Lower lobe of right lung (tissue), 2 donors: ENCODE measurements around the gene PTGES3L. TPM values are rescaled to one million over a fixed set of nuclear protein-coding genes. Genes with fewer than 3 reads are reported as not detected.
"Not testable (repeated sequence)": the region's sequence is repeated elsewhere in the genome, so short reads cannot be mapped to it uniquely, and the experiment has no call there.

Experiments used
- ATAC-seq, 2 donors: fragments of 200-7000 bp; cut with Tn5 transposase; one replicate each; pipeline ENCODE4 v1.9.1; 2020 to 2022; ENCODE audit warnings: mild to moderate bottlenecking in 2 of 2, moderate library complexity in 2 of 2
- DNase-seq: peaks from one replicate; pipeline ENCODE4 v3.0.0-alpha.2; 2020
- H3K27ac ChIP-seq: fragments of 200-600 bp; one replicate; pipeline ENCODE4 v1.8.0; 2022
- H3K27me3 ChIP-seq: fragments of 200-600 bp; one replicate; pipeline ENCODE4 v1.8.0; 2022; ENCODE audit warnings: low read depth
- H3K36me3 ChIP-seq: fragments of 200-600 bp; one replicate; pipeline ENCODE4 v1.8.0; 2022; ENCODE audit warnings: mild to moderate bottlenecking
- H3K4me1 ChIP-seq: fragments of 200-600 bp; one replicate; pipeline ENCODE4 v1.8.0; 2022
- H3K4me3 ChIP-seq: fragments of 200-600 bp; one replicate; pipeline ENCODE4 v1.8.0; 2022; ENCODE audit warnings: mild to moderate bottlenecking
- H3K9me3 ChIP-seq: fragments of 200-600 bp; one replicate; pipeline ENCODE4 v1.8.0; 2022
- CTCF ChIP-seq: fragments of 200-600 bp; IDR thresholded peaks from one replicate; pipeline ENCODE4 v1.8.0; 2022; ENCODE audit warnings: antibody characterized with exemption, mild to moderate bottlenecking
- intact Hi-C: fragments of 100-400 bp; cut with DNase I; formaldehyde crosslinking; loops from one replicate; pipeline ENCODE4 v1.11.0; 2022
- total RNA-seq: library from RNA; stranded (reverse); fragmentation: NEBNext Ultra II Directional; extraction: Animal tissue kit (Norgen Biotek cat#: 25700); gene quantifications from one replicate; pipeline ENCODE4 v1.2.1, GENCODE V29; 2021
- donor health status: DM: no; HTN: yes; CAD: no; lungs with severe emphysema.

The PTGES3L gene
- total RNA-seq, 1 donor from 2014 or later, result 0.27 TPM

- peak; percentile 11 for TF ChIP-seq CTCF
- intact Hi-C loops, result no loop called here
- H3K4me1 ChIP-seq, result peaks cover 40% of the 10 kb centered on the region
- H3K27ac ChIP-seq, result peak overlapping the region; percentile 91
- H3K27me3 ChIP-seq, result no peaks in the 10 kb centered on the region
- peaks cover 15% of the 10 kb centered on the region for H3K36me3 ChIP-seq
- no peaks in the 10 kb centered on the region for H3K9me3 ChIP-seq
- H3K4me3 ChIP-seq, result peak overlapping the region; percentile 95
- ATAC-seq (peak; percentile 85 to 87), DNase-seq (peak; percentile 69)
These were observed 1.0 kb upstream of the PTGES3L start for GRCh38 chr17:42980766-42981397.

- intact Hi-C loops, result no loop called here
These were observed 440 bp upstream of the PTGES3L start, which contains the start of gene RUNDC1 for GRCh38 chr17:42980274-42980765. TSS of gene RUNDC1 (plus strand) at chr17:42980565. CDS start at chr17:42980577, 12 bp downstream.

GRCh38 chr17:42975701-42976100 lies 4.2 kb downstream of the PTGES3L start:
- H3K36me3 ChIP-seq, H3K9me3 ChIP-seq, DNase-seq, H3K4me1 ChIP-seq, ATAC-seq, H3K27ac ChIP-seq, intact Hi-C loops, H3K4me3 ChIP-seq, H3K27me3 ChIP-seq: not testable (repeated sequence)

More at GRCh38 chr17:42980274-42980765, 440 bp upstream of the PTGES3L start, which contains the start of gene RUNDC1:
- ATAC-seq (peak; percentile 95 to 98), DNase-seq (peak; percentile 98)
- no peak for TF ChIP-seq CTCF
- Histone ChIP-seq H3K9me3 (no peaks in the 10 kb centered on the region), H3K36me3 (peaks cover 12% of the 10 kb centered on the region), H3K27ac (peak within 1 kb of the TSS; percentile 91), H3K4me3 (peak within 1 kb of the TSS; percentile 95), H3K27me3 (no peaks in the 10 kb centered on the region), H3K4me1 (peaks cover 35% of the 10 kb centered on the region)

- peaks cover 7% of the 10 kb centered on the region for H3K4me1 ChIP-seq
- intact Hi-C loops, result no loop called here
- no peak for ATAC-seq
- no peak for DNase-seq
- H3K36me3 ChIP-seq, result no peaks in the 10 kb centered on the region
- H3K9me3 ChIP-seq, result no peaks in the 10 kb centered on the region
- H3K27ac ChIP-seq, result no peak overlapping the region
- H3K4me3 ChIP-seq, result no peak overlapping the region
- no peak for TF ChIP-seq CTCF
- no peaks in the 10 kb centered on the region for H3K27me3 ChIP-seq
These were observed 4.6 kb downstream of the PTGES3L start for GRCh38 chr17:42975265-42975664.

- DNase-seq, ATAC-seq, H3K27ac ChIP-seq, H3K27me3 ChIP-seq, intact Hi-C loops, H3K4me3 ChIP-seq, H3K36me3 ChIP-seq, H3K4me1 ChIP-seq, H3K9me3 ChIP-seq: not testable (repeated sequence)
These were observed 6.6 kb downstream of the PTGES3L start for GRCh38 chr17:42973323-42973722.

GRCh38 chr17:42971589-42971988 lies 8.3 kb downstream of the PTGES3L start:
- no peaks in the 10 kb centered on the region for H3K9me3 ChIP-seq
- ATAC-seq (no peak), DNase-seq (no peak)
- intact Hi-C loops, result no loop called here
- no peak overlapping the region for H3K4me3 ChIP-seq
- H3K27ac ChIP-seq, result no peak overlapping the region
- H3K4me1 ChIP-seq, result no peaks in the 10 kb centered on the region
- H3K36me3 ChIP-seq, result no peaks in the 10 kb centered on the region
- H3K27me3 ChIP-seq, result no peaks in the 10 kb centered on the region
- TF ChIP-seq CTCF, result no peak
